Fibroblast of peridontal ligament (primary cell): ENCODE measurements around the gene GAD2.

ENCODE experiments used
- DNase-seq: peaks from one replicate; pipeline ENCODE4 v3.0.0-alpha.2; 2010; ENCODE audit errors: extremely low read depth

The GAD2 gene

DNA sequence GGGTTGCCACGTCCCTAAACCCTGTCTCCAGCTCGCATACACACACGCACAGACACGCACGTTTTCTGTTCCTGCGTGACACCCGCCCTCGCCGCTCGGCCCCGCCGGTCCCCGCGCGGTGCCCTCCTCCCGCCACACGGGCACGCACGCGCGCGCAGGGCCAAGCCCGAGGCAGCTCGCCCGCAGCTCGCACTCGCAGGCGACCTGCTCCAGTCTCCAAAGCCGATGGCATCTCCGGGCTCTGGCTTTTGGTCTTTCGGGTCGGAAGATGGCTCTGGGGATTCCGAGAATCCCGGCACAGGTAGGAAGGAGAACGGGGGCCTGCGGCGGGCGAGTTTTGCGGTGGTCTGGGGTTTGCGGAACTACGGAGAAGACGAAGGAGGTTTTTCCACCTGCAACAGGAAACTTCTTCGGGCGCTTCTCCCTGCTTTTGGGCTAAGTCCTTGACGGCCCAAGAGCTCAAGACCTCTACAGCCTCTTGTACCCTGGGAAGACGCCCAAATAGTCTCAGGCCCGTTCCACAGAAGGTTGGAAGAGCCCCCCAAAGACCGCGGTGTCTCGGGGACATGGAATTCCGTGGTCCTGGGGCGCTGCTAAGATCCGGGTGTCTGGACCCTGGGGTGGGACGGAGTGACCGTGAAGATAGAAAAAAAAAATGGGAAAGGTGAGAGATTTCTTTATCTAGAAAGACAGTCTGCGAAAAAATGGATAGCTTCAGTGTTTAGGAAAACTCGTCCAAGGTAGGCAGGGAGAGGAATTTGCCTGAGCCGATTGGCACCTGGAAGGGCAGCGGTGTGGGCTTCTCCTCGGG lies at the start of gene GAD2:
GAD2 (plus strand) TSS at position 190 of the 811 bp plus-strand sequence; CDS start at position 226, 36 bp downstream.
- no peak for DNase-seq

DNA sequence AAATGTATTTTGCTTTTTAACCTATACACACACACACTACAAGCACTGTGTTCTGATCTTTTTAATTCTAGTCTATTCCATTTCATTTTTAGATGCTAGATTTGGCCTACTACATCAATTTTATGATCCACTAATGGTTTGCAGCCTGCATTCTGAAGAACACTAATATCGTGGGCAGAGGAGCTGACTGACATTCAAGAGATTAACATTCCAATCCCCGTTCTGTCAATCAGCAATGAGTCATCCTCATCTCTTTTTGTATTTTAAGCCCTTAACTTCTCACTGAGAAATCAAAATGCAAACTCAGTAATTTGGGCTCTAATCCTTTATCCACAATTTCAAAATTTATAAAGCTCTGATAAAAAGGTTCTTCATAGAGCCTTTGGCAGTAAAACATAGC lies 47.1 kb upstream of the GAD2 start:
- DNase-seq, result no peak

DNA sequence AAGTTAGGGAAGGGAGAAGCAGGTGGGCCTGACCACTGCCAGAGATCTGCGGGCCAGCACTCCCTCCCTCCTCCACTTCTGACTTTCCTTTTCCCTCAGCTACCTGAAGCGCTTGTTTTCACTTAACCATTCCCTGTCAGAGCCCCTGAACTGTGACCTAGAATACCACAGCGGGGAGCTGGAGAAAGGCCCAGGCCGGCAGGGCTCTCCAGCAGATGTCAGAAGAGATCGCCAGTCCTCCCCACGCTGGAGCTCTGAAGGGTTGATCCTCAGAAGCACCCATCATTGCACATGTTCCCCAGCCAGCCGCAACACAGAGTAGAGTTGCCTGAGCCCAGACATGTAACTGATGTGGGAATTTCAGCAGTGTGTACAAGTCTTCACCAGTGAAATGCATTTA lies 44.4 kb upstream of the GAD2 start:
- no peak for DNase-seq

DNA sequence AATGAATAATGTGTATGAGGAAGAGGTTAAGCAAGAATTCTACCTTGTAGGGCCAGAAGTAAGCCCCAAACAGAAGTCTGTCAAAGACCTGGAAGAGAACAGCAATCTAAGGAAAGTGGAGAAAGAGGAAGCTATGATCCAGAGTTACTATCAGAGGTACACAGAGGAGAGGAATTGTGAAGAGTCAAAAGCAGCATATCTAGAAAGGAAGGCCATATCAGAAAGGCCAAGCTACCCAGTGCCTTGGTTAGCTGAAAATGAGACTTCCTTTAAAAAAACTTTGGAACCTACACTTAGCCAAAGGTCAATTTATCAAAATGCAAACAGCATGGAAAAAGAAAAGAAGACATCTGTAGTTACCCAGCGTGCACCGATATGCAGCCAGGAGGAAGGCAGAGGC lies 42.7 kb upstream of the GAD2 start:
- no peak for DNase-seq

DNA sequence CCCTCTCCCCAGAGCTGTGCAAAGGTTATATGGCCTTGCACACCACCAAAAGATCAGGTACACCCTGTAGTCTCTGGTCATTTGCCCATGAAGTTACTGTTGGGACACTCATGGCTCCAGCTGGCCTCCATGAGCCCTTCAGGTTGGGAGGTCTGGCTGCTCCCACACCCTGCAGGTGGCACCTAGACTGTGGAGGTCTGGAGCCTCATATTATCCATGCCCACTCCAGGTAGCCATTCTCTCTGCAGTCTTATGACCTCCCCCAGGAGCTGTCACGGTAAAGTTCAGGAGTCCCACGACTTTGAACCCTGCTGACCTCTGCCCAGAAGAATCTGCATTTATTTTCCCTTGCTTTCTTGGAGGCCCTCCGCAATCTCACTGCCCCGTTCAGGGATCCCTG lies 39.2 kb upstream of the GAD2 start:
- DNase-seq, result no peak

DNA sequence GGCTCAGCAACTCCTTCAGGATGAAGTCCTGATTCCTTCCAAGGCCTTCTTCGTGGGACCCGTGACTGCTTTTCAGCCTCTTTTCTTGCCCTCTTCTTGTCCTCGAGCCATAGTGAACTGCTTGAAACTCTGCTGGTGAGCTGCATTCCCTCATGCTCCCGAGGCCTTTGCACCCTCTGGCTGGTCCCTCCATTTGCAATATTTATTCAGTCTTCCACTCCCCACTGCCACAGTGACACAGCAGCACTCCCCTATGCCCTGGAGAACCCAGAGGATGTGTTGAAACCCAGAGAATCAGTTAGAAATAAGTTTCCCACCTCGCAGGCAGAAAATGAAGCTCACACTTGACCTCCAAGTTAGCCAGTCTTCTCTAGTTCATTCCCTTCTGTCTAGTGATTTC lies 22.3 kb upstream of the GAD2 start:
- DNase-seq, result no peak

DNA sequence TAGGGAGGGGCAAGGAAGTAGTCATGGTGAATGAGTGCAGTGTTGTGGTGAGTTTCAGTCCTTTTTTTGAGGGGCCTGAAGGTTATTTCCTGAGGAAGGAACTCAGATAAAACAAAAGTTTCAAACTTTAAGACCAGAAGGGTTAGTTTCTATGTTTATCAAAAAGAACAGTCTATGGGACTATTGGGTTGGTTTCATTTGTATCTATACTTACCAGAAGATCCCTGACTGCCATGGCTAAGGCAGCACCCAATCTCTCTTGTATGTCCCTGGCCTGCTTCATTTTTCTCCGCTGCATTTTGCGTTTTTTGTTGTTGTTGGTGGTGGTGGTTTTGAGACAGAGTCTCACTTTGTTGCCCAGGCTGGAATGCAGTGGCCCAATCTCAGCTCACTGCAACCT lies 19.3 kb upstream of the GAD2 start:
- no peak for DNase-seq

DNA sequence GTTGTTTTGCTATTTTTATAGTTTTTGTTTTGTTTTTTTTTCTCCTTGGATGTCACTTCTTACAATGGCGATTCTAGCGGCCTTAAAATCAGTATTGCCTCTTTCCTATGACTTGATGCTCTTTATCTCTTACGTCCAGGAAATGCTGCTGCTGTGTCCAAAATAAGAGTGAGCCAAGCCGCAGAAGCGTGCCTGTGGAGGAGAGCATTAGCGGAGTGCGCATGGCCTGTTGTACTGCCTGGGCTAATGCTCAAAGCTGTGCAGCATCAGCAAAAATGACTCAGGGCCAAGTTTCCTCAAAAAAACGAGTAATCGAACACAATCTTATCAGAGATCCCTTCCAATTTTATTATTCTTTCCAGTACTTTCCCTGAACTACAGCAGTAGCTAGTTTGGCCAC lies 18.5 kb upstream of the GAD2 start:
- DNase-seq, result no peak

DNA sequence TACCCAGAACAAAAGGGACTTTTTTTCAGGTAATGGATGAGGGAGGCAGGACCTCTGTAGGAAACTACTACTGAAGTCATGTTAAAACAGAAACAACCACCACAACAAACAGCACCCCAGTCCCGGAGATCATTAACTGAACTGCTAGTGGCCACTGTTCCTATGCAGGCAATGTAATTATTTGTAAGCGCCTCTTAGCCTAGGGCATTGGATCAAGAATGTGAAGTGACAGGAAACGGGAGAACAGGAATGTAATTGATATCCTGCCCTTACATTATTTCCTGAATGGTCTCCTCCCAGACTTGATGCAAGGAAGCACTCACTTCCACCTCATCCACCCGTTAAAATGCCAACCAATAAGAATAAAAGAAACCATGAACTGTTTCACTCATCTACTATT lies 16.7 kb upstream of the GAD2 start:
- no peak for DNase-seq

DNA sequence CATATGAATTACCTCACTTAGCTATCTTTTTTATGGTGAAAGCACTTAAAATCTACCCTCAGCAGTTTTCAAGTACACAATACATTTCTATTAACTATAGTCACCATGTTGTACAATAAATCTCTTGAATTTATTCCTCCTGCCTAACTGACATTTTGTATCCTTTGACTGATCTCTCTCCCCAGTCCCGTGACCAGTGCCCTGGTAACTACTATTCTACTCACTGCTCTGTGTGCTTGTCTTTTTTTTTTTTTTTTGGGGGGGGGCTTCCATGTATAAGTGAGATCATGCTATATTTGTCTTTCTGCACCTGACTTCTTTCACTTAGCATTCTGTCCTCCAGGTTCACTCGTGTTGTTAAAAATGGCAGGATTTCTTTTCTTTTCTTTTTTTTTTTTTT lies 11.4 kb upstream of the GAD2 start:
- no peak for DNase-seq

DNA sequence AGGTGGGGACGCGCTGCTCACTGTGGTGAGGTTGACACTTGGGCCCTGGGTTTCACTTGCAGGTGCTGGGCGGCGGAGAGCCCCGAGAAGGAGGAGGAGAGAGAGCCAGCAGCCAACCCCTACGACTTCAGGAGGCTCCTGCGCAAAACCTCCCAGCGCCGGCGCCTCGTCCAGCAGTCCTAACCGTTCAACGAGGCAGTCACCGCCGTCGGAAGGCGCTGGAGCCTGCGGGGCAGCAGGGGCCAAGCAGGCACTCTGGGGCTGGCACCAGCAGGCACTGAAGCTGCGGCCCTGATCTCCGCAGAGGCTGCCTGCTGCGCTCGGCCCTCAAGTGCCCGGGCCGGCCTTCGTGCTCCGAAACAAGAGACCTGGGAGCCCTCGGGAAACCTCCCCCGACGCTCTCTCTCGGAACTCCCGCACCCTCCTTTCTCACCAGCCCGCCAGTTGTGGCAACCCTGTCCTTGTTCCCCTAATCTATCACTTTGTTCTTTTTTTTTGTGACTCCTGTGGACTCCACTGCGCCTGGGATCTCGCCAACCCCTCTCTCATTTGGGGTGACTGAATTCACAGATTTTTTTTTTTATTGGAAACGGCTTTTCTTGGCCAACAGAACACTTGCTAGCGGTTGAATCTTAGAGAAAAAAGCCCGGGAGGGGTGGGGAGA lies 4.7 kb upstream of the GAD2 start:
- no peak for DNase-seq

DNA sequence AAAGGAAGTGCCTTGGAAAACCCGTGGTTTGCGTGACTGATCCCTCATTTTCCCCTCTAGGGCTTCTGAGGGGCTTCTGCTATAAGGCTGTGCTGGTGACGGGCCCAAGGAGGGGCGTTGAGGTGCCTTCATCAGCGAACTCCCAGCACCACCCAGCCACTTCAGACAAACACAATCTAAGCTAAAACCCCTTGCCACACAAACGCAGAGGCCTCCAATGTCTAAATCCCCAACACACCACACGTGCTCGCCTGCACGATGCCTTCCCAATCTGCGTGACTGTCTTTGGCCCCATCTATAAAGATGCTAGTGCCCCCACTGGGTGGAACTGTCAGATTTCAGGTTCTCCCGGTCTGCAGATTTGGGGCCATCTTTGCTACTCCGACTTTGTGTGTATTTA lies 4.1 kb upstream of the GAD2 start:
- DNase-seq, result no peak

DNA sequence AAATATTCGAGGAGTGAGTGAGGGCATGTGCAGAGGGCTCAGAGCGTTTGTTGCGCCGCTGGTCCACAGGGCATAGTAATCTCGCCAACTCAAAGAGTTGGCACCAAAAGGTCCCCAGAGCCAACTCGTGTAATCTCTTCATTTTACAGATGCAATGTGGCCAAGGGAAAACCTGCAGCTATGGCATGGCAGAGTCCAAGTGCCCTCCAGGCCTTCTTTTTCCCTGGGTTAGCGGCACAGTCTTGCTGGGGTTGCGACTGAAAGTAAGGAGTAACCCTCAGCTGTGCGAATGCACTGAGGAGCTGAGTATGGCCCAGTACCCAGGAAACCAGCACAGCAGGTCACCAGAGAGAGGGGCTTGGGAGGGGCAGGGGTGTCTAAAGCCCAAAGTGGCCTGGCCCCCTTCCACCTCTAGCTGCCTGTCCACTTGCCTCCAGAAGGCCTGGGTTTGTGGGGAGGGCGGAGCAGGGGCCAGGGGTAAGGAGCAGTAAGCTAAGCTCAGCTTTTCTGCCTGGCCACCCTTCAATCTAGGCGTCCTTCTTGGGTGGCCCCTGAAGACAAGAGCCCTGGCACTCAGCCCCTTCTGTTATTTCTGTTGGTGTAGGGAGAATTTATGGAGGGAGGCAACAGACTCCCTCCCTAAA lies 3.3 kb upstream of the GAD2 start:
- no peak for DNase-seq

DNA sequence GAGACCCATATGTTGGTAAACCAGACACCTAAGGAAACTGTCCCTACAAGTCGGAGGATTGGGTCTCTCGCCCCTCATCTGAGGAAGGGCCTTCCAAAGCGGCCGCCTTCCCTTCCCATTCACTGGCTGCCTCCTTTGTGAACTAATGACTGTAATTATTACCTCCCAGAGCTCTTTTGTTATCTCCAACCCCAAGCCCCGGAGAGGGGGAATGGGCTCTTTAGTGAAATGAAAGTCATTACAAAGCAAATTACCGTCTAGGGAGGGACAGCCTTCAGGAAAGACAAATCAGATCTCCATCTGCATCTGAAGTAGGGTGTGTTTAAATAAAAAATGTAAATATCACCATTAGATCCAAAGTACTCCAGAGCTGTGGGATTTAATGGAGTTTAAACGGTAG lies 2.6 kb upstream of the GAD2 start:
- no peak for DNase-seq

DNA sequence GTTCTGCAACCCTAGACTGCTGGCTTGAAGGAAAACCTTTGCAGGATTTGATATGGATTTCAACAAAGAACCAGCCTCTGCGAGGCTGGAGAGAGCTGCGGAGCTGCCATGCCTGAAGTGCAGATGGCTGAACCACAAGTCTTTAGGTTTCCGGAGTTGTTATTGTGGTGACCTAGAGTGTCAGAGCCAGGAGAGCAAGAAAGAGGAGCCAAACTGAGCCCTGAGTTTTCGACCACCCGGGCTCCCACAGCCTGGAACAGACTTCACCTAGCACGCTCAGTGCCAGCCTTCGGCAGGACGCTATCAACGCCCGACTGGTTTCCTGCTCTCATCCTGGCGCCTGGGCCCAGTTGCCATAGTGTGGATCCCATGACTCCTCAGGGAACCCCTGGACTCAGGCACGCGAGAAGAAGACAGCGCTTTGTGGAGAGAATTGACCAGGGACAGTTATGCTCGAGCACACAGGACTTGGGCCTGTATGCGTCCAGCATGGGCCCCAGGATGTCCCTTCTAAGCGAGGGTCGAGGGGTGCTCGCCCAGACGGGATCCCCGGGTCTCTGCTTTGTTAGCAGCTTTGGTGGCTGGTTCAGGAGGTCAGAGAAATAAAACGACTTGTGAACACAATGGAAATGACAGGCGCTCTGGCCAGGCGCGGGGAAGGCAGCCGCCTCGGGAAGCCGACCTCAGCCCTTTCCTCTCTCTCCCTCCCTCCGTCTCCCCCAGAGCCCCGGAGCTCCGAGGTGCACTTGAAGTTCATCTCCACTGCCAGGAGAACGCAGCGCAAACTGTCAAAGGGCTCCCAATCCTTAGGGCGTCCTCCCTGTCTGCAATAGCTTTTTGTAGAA lies 1.8 kb upstream of the GAD2 start:
- no peak for DNase-seq

DNA sequence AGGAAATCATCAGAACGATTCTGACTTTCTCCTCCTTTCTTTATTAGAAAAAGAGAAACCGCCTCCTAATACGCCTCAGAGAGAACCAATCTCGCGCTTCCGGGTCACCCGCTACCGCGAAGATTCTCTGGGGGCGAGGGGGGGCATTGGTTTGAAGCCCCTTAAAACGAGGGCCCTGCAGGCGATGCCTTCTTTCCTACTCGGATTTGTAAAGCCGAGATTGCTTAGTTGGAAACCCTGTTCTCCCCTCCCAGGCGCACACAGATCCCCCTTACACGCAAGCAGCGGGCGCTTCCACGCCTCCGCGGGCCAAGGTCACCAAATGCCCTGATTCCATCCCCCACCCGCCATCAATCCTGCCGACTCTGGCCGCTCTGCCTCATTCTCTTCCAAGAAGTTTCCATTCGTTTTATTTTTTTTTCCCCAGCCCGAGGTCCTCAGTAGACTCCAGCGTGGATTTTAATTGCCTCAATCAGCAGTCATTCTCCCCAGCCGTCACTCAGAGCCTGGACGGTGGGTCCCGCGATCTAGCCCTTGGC lies 1.1 kb upstream of the GAD2 start:
- no peak for DNase-seq

DNA sequence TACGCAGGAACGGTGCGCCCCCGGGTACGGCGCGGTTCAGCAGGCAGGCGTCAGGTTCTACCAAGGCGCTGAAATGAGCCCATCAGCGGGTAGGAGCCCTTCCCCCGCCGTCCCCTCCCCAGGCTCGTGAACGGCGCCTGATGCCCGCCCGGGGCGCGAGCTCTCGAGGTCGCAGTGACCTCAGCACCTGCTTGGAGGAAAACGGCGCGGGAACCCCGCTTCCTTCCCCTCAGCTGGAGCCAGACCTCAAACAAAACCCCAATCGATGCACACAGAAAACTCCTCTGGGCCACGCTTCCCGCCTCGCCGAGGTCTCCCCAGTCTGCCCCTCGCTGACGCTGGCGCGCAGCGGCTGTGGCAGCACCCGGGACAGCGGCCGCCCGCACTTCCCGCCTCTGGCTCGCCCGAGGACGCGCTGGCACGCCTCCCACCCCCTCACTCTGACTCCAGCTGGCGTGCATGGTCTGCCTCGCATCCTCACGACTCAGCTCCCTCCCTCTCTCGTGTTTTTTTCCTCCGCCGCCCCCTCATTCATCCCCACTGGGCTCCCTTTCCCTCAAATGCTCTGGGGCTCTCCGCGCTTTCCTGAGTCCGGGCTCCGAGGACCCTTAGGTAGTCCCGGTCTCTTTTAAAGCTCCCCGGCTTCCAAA lies 514 bp upstream of the GAD2 start:
- DNase-seq, result no peak

DNA sequence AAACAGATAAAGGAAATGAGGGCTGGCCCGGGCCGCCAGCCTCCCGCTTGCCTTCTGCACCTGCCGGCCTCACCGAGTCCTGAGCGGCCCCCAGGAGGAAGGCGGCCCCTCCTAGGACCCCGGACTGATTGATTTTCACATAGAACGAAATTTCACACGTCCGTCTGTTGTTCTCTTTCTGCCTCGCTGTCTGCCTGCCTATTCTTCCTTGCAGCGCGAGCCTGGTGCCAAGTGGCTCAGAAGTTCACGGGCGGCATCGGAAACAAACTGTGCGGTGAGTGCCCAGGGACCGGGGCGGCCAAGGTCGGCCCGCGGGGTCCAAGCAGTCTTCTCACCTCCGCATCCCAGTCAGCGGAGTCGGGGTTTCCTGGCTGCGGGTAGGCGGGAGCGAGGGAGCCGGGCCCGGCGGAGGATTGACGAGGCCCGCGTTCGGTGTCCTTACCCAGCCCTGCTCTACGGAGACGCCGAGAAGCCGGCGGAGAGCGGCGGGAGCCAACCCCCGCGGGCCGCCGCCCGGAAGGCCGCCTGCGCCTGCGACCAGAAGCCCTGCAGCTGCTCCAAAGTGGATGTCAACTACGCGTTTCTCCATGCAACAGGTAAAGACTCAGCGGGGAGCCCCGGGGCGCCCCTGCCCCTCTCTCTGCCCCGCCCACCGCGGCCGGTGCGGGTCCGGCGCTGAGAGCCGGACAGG lies 967 bp downstream of the GAD2 start:
- DNase-seq, result no peak

DNA sequence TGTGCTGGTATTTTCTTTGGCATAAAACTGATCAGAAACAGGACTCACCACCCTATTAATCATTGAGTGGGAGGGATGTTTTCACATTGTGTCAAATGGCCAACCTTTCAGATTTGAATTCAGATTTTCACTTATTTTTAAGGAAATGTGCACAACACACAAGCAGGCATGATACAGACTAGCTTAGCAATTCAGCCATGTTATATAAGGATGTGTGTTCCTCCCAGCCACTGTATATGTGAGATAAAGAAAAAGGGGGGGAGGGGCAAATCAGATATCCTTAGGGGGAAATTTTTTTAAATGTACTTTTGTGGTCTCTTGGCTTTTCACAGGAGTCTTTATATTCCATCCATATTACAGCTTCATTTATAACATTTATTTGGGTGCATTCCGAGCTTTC lies 3.1 kb downstream of the GAD2 start:
- no peak for DNase-seq

DNA sequence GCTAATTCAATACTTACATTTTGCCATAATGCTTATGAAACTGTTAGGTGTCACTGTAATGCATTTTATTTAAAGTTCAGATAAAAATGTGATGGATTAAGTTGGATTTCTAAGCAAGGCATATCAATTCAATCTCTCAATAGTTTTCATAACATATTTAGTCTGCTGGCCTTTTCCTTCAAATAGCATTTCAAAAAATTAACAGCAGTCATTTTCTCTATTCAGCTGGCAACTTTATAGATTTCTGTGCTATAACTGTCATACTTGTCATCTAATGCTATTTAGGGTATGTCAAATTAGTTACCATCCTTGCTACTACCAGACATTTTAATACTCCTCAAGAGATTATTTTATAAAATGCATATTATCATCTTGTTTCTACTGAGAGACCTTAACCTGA lies 4.3 kb downstream of the GAD2 start:
- no peak for DNase-seq

DNA sequence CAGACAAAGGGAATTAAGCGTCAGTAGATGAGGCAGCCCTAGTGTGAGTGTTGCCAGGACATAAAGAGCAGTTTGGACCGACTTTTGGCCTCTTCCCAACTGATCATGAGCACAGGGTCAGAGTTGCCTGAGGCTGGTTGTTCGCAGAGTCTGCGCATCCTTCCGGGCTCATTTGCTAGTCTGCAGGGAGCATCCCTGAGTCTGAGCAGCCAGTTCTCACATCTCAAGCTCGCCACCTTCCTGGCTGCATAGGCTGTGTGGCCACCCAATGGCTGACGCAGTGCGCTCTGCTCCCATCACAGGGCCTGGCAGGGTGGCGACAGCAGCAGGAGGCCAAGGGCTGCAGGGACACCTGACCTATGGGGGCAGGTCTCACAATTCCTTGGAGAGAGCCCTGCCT lies 5.0 kb downstream of the GAD2 start:
- DNase-seq, result no peak
